Tibial nerve (tissue), 4 donors: ENCODE data around the gene FMNL2. TPM values are rescaled to one million over a fixed set of nuclear protein-coding genes. Genes with fewer than 3 reads are reported as not detected.

Experiments used
- DNase-seq, 2 donors: peaks; one replicate each; pipeline ENCODE4 v3.0.0-alpha.2; 2019; ENCODE audit warnings: low spot score in 2 of 2
- H3K27ac ChIP-seq, 4 donors: fragments of 200-600 bp; sonication (generic) in 3 of 4; one replicate each; pipeline ENCODE4 v1.5.1; 2017 to 2019; ENCODE audit warnings: mild to moderate bottlenecking in 1 of 4
- H3K27me3 ChIP-seq, 2 donors: fragments of 200-600 bp; sonication (generic) in 1 of 2; one replicate each; pipeline versions ENCODE4 v1.5.1 to v1.6.0; 2017 to 2019
- H3K36me3 ChIP-seq, 3 donors: fragments of 200-600 bp; sonication (generic); one replicate each; pipeline ENCODE4 v1.5.1; 2018 to 2019
- H3K4me1 ChIP-seq, 4 donors: fragments of 200-600 bp; sonication (generic) in 3 of 4; one replicate each; pipeline ENCODE4 v1.5.1; 2017 to 2019
- H3K4me3 ChIP-seq, 4 donors: fragments of 200-600 bp; sonication (generic) in 3 of 4; one replicate each; pipeline ENCODE4 v1.5.1; 2017 to 2019; ENCODE audit warnings: mild to moderate bottlenecking in 1 of 4, moderate library complexity in 1 of 4
- H3K9me3 ChIP-seq, 4 donors: fragments of 200-600 bp; sonication (generic) in 3 of 4; one replicate each; pipeline ENCODE4 v1.5.1; 2017 to 2019
- CTCF ChIP-seq, 5 experiments: fragments of 200-600 bp in 3 of 5; fragments of 450-650 bp in 2 of 5; sonication (generic) in 3 of 5; IDR thresholded peaks; one replicate each; pipeline ENCODE4 v1.5.1; 2016 to 2019; ENCODE audit warnings: antibody characterized with exemption in 5 of 5, mild to moderate bottlenecking in 3 of 5, moderate library complexity in 2 of 5
- EP300 ChIP-seq, 2 donors: sonication (generic); formaldehyde crosslinking; IDR thresholded peaks; one replicate each; pipeline ENCODE4 v1.6.1; 2017; ENCODE audit warnings: antibody characterized with exemption in 2 of 2, mild to moderate bottlenecking in 1 of 2
- POLR2A ChIP-seq, 2 donors: fragments of 450-650 bp; IDR thresholded peaks; one replicate each; pipeline ENCODE4 v1.6.1; 2017; ENCODE audit warnings: antibody characterized with exemption in 2 of 2, mild to moderate bottlenecking in 2 of 2, moderate library complexity in 2 of 2
- WGBS, 2 donors: methylation state at CpG; one replicate each; pipeline ENCODE4 v1.1.5; 2018; 5-methylcytosine and 5-hydroxymethylcytosine counted together
- total RNA-seq, 4 donors: library from RNA; depleted of rRNA; stranded (reverse); fragments of >200 nt; gene quantifications; one replicate each; pipeline ENCODE4 v1.1.0, GENCODE V29; 2016

FMNL2 gene
- total RNA-seq, 4 donors from 2014 or later: 94.5 to 131 (median 98.1) TPM

GRCh38 chr2:152334701-152335015 lies 316 bp upstream of the FMNL2 start:
- peak overlapping the region; percentile 83 to 97 (median 92) for H3K27ac ChIP-seq
- H3K36me3 ChIP-seq: no peaks in the 10 kb centered on the region
- 4 to 6% methylated on average over 11 of the region's 11 CpGs for WGBS, 2 donors
- H3K27me3 ChIP-seq: no peaks in the 10 kb centered on the region
- H3K9me3 ChIP-seq: no peaks in the 10 kb centered on the region
- H3K4me3 ChIP-seq: peak overlapping the region; percentile 86 to 99 (median 93)
- TF ChIP-seq POLR2A (IDR thresholded peaks at IDR 0.05) (no peak), CTCF (IDR thresholded peaks at IDR 0.05) (no peak), EP300 (IDR thresholded peaks at IDR 0.05) (no peak)
- H3K4me1 ChIP-seq: peaks cover 0 to 36% (median 14%) of the 10 kb centered on the region in 4 donors
- DNase-seq: no peak

GRCh38 chr2:152335726-152336118 lies 748 bp downstream of the FMNL2 start:
- Histone ChIP-seq H3K4me3 (peak overlapping the region; percentile 86 to 99 (median 93)), H3K36me3 (no peaks in the 10 kb centered on the region), H3K9me3 (no peaks in the 10 kb centered on the region), H3K27ac (peak overlapping the region; percentile 83 to 97 (median 92)), H3K27me3 (no peaks in the 10 kb centered on the region), H3K4me1 (peaks cover 0 to 46% (median 16%) of the 10 kb centered on the region in 4 donors)
- TF ChIP-seq POLR2A (IDR thresholded peaks at IDR 0.05) (no peak), EP300 (IDR thresholded peaks at IDR 0.05) (no peak), CTCF (IDR thresholded peaks at IDR 0.05) (no peak)
- DNase-seq: no peak
- WGBS, 2 donors: 1% methylated on average over 19 to 22 of the region's 35 CpGs

GRCh38 chr2:152336119-152336853 lies 1.3 kb downstream of the FMNL2 start:
- no peaks in the 10 kb centered on the region for H3K9me3 ChIP-seq
- peak in 1 of 2 donors; percentile 66 for TF ChIP-seq EP300 (IDR thresholded peaks at IDR 0.05)
- no peak for TF ChIP-seq CTCF (IDR thresholded peaks at IDR 0.05)
- peak in 1 of 2 donors; percentile 50 for TF ChIP-seq POLR2A (IDR thresholded peaks at IDR 0.05)
- peaks cover 0 to 52% (median 16%) of the 10 kb centered on the region in 4 donors for H3K4me1 ChIP-seq
- H3K27ac ChIP-seq: peak overlapping the region; percentile 83 to 97 (median 92)
- H3K27me3 ChIP-seq: no peaks in the 10 kb centered on the region
- peak overlapping the region; percentile 86 to 99 (median 93) for H3K4me3 ChIP-seq
- peak; percentile 61 to 67 for DNase-seq
- H3K36me3 ChIP-seq: no peaks in the 10 kb centered on the region
- WGBS, 2 donors: 2% methylated on average over 42 of the region's 42 CpGs

- TF ChIP-seq EP300 (IDR thresholded peaks at IDR 0.05) (no peak), CTCF (IDR thresholded peaks at IDR 0.05) (no peak), POLR2A (IDR thresholded peaks at IDR 0.05) (no peak)
Measured at GRCh38 chr2:152336854-152337510, 2.0 kb downstream of the FMNL2 start.

GRCh38 chr2:152337511-152337903 lies 2.5 kb downstream of the FMNL2 start:
- DNase-seq: no peak
- Histone ChIP-seq H3K27me3 (no peaks in the 10 kb centered on the region), H3K4me3 (peak overlapping the region in 3 of 4 donors; percentile 86 to 99 (median 91)), H3K4me1 (peaks cover 0 to 59% (median 16%) of the 10 kb centered on the region in 4 donors), H3K9me3 (no peaks in the 10 kb centered on the region), H3K27ac (peak overlapping the region in 3 of 4 donors; percentile 83 to 97 (median 97)), H3K36me3 (no peaks in the 10 kb centered on the region)
- no peak for TF ChIP-seq EP300 (IDR thresholded peaks at IDR 0.05)
- TF ChIP-seq POLR2A (IDR thresholded peaks at IDR 0.05): no peak
- TF ChIP-seq CTCF (IDR thresholded peaks at IDR 0.05): no peak
- WGBS, 2 donors: 43 to 65% methylated on average over 2 of the region's 2 CpGs

More at GRCh38 chr2:152336854-152337510, 2.0 kb downstream of the FMNL2 start:
- peak overlapping the region; percentile 86 to 99 (median 93) for H3K4me3 ChIP-seq
- peak overlapping the region; percentile 83 to 97 (median 92) for H3K27ac ChIP-seq
- no peaks in the 10 kb centered on the region for H3K9me3 ChIP-seq
- peak; percentile 21 to 44 for DNase-seq
- H3K4me1 ChIP-seq: peaks cover 0 to 59% (median 16%) of the 10 kb centered on the region in 4 donors
- 8 to 9% methylated on average over 12 of the region's 12 CpGs for WGBS, 2 donors
- H3K36me3 ChIP-seq: no peaks in the 10 kb centered on the region
- no peaks in the 10 kb centered on the region for H3K27me3 ChIP-seq
